Superior temporal gyrus (tissue), 1 donor: Measurements from ENCODE around the gene CACUL1.
"Not testable (repeated sequence)": the region's sequence is repeated elsewhere in the genome, so short reads cannot be mapped to it uniquely, and the experiment has no call there.

ENCODE experiments used
- DNase-seq: peaks from one replicate; pipeline ENCODE4 v3.0.0-alpha.2; 2016; ENCODE audit errors: extremely low spot score

The CACUL1 gene

DNA sequence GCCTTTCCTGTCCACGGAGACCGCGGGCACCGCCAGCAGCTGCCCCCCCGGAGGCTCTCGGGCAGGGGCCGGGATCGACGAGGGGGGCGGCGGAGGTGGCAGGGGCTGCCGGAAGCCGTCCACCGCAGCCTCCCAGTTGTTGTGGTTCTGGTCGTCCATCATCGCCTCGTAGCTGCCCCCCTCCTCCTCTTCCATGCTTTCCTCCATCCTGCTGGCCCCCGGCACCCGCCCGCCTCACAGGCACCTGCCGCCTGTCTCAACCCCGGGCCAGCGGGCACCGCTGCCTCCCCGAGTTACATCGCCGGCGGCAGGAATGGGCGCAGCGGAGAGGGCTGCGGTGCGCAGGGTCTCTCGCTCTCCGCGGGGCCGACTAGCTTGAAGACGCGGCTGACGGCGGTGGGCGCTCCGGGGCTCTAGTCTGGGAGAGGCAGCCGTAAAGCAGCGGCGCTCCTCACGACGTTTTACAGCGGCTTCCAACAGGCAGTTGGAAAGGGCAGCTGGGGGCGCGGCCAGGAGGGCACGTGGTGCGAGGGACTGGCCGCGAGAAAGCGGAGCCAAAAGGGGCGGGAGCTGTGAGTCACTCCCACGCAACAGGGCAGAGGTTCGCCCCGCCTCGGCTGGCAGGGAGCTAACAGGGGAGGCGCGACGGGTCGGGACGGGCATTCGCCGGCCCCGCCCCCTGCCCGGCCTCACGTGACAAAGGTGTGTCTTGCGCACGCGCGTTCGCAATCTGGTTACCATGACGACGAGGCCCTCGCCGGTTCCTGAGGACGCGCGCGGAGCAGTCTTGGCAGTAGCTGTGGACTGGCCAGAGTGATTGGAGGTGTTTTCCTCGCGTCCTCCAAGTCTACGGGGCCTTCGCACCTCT is at the start of gene CACUL1:
Gene CACUL1, minus strand, starts transcription at position 415 of the 868 bp plus-strand sequence. Its CDS starts 208 bp downstream, at position 207.
- DNase-seq: peak; percentile 100

DNA sequence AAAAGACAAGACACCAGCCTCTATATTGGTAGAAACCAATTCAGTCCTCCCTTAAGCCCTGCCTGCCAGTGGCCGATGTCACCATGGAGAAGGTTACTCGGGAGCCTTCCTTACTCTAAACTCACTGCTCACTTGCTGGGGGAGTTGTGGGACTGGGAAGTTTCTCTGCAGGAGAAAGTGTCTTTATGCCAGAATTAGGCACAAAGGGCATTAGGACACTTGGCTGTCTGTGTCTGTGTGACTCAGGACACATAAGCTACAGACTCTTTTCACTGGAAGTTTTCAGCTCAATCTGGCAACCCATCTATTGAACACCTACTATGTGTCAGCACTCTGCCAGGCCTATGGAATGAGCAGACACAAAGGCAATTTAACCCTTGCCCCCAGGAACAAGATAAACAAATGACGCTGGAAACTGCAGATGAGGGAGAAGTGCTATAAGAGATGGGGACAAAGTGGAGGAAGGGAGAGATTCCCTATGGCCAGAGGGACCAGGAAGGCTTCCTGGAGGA is 49.5 kb upstream of the CACUL1 start:
- DNase-seq: no peak

- no peak for DNase-seq
Observed at GRCh38 chr10:118802126-118802793, 47.5 kb upstream of the CACUL1 start.

GRCh38 chr10:118800920-118801319 is 46.1 kb upstream of the CACUL1 start:
- peak; percentile 40 for DNase-seq

DNA sequence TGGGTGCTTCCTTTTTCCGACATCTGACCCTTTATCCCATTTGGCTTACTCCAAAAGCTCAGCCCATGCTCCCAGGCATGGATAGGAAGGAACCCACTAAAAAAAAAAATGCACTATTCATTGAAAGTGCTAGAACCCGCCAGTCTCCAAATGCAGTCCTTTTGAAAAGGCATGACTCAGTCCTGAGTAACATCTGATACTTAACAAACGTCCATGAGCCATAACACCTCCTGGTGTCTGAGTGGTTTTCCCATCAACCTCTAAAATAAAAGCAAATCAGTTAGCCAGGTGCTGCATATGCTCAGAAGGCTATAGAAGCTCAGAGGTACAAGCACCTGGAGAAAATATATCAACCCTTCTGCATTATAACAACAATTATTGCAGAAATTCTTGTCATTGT is 45.0 kb upstream of the CACUL1 start:
- no peak for DNase-seq

DNA sequence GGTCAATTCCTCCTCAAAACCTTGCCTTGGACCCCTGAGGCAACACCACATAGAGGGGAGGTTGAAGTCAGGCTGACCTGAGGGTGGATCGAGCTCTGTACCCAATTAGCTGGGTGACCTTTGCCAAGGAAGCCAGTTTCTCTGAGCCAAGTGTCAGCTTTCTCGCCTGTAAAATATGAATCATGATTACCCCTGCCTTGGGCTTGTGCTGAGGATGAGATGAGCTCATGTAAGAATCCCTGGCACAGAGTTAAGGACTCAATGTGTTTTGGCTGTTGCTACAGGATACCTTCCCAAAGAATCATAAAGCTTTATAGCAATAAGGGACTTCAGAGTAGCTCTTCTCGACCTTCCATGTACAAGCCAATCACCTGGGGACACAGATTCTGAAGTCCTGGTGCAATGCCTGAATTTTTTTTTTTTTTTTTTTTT is 43.5 kb upstream of the CACUL1 start:
- DNase-seq: no peak

DNA sequence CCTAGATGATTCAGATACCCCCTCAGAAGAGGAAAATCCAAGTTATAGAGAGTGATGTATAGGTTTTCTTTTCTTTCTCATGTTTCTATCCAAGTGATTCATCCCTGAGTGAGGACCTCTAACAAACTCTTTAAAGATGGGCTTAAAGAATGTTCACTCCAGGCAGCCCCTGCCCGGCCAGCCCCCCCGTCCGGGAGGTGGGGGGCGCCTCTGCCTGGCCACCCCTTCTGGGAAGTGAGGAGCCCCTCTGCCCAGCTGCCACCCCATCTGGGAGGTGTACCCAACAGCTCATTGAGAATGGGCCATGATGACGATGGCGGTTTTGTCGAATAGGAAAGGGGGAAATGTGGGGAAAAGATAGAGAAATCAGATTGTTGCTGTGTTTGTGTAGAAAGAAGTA is 40.2 kb upstream of the CACUL1 start:
- DNase-seq: not testable (repeated sequence)

DNA sequence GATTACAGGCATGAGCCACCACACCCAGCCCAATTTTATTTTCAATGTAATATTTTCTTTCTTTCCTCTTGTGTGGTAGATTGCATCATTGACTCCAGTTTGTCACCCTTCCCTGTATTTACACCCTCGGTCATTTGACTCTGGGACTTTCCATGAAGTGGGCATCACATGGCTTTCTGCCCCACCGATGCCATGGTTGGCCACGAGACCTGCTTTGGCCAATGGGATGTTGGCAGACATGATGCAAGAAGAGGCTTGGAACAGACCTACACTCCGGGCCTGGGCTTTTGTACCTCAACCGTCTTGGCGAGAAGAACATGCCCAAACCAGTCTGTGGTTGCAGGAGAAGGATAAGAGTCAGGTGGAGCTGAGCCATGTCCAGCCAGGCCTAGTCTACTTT is 38.8 kb upstream of the CACUL1 start:
- DNase-seq: no peak

DNA sequence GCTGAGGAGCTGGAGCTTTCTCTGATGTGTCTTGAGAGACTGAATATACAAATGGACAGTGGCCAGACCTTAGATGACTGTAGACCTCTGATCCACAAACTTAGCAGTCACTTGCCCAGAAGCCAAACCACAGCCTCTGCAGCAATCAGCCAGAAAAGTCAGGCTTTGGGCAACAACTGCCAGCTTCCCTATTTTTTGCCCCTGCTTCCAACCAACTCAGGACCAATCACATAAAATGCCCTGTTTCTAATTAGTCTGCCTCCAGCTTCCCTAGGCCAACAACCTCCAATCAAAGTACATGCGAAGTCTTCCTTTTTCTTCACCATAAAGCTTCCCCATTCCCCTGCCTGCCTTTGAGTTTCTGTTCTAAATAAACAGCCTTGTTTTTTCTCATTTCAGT is 37.8 kb upstream of the CACUL1 start:
- no peak for DNase-seq

DNA sequence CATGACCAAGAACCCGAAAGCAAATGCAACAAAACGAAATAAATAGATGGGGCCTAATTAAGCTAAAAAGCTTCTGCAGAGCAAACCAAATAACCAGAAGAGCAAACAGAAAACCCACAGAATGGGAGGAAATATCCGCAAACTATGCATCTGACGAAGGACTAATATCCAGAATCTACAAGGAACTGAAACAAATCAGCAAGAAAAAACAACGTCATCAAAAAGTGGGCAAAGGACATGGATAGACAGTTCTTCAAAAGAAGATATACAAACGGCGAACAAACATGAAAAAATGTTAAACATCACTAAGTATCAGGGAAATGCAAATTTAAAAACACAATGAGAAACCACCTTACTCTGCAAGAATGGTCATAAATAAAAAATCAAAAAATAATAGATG is 35.3 kb upstream of the CACUL1 start:
- DNase-seq: no peak

GRCh38 chr10:118785551-118785950 is 30.8 kb upstream of the CACUL1 start:
- DNase-seq: no peak

DNA sequence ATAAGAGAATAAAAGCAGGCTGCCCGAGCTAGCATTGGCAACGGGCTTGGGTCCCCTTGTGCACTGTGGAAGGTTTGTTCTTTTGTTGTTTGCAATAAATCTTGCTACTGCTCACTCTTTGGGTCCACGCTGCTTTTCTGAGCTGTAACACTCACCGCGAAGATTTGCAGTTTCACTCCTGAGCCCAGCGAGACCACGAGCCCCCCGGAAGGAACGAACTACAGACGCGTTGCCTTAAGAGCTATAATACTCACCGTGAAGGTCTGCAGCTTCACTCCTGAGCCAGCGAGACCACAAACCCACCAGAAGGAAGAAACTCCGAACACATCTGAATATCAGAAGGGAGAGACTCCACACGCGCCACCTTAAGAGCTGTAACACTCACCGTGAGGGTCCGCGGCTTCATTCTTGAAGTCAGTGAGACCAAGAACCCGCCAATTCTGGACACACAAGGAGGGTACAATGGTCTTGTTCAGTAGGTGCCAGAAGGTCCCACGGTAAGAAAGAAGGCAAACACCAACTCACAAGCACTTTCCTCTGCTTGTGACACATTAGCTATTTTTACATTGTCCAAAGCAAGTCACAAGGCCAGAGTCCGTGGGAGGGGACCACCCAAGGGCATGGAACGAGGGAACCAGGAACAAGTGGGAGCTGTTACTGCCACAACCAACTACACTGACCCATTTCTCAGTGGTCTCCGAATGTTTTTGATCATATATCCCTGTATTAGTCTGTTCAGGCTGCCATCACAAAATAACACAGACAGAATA is 29.2 kb upstream of the CACUL1 start:
- no peak for DNase-seq

GRCh38 chr10:118782916-118783465 is 28.2 kb upstream of the CACUL1 start:
- DNase-seq: not testable (repeated sequence)

DNA sequence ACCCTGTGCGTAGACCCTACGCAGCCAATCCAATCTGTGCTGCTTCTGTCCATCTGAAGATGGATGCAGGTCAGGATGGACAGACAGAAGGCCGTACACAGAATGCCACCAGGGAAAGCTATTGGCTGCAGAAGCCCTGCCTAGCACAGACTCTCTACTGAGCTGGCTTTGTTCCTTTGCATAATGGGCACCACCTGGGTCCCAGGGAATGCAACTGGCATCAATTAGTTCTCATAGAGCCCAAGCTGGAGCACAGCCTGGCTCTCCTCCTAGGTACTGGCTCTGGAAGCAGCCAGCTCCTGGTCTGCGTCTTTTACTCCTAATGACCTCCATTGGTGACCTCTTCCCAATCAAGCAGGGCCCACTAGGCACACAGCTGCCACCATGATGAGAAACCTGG is 26.8 kb upstream of the CACUL1 start:
- no peak for DNase-seq

- DNase-seq: no peak
Observed at GRCh38 chr10:118778727-118779126, 24.0 kb upstream of the CACUL1 start.

DNA sequence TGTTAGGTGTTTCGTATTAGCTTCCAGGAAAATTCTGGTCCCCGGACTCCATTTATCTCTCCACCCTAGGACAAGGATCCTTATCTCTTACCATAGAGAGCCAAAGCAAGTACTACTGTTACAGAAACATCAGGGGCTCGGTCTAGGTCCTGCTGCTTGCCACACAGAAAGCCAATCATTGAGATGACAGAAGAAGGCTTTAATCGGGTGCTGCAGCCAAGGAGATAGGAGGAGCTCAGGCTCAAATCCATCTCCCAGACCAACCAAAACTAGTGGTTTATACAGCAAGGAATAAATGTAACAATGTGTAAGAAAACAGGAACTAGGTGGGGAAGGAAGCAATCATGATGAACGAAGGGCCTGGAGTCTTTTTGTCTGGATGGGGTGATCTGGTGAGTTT is 22.2 kb upstream of the CACUL1 start:
- DNase-seq: no peak

GRCh38 chr10:118776033-118776432 is 21.3 kb upstream of the CACUL1 start:
- no peak for DNase-seq

- DNase-seq: no peak
Observed at GRCh38 chr10:118775478-118775877, 20.7 kb upstream of the CACUL1 start.

GRCh38 chr10:118773041-118773440 is 18.3 kb upstream of the CACUL1 start:
- no peak for DNase-seq

DNA sequence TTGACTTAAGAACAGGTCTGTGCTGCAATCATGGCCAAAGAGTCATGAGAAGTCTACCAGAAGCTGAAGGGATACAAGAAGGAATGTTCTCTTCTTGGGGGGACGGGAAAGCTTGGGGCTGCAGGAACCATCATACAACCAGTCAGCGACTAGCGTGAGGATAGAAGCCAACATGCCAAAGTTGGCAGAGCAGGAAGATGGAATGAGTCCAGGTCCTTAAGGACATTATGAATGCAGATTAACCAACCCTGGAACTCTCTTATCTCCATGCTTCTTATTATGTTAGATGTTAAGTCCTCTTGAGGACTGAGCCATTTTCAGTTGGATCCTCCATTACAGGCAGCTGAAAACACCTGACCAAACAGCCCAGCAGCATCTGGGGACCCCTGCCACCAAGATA is 17.2 kb upstream of the CACUL1 start:
- DNase-seq: no peak

GRCh38 chr10:118769898-118770600 is 15.3 kb upstream of the CACUL1 start:
- DNase-seq: no peak
